MG63 (cell line): ENCODE results near the gene CWC27. TPM values are rescaled to one million over a fixed set of nuclear protein-coding genes. Genes with fewer than 3 reads are reported as not detected.
"Not testable (repeated sequence)": the region's sequence is repeated elsewhere in the genome, so short reads cannot be mapped to it uniquely, and the experiment has no call there.

Experiments
- DNase-seq: peaks from one replicate; pipeline ENCODE4 v3.0.0-alpha.2; 2020
- H3K27me3 ChIP-seq: fragments of 250-450 bp; sonication (Bioruptor Pico); 2 replicates; pipeline ENCODE4 v1.5.1; 2020; ENCODE audit warnings: mild to moderate bottlenecking, moderate library complexity
- H3K36me3 ChIP-seq: fragments of 250-450 bp; sonication (Bioruptor Pico); 2 replicates; pipeline ENCODE4 v1.5.1; 2020; ENCODE audit warnings: mild to moderate bottlenecking, moderate library complexity
- H3K4me3 ChIP-seq: fragments of 250-450 bp; sonication (Bioruptor Pico); 2 replicates; pipeline ENCODE4 v1.5.1; 2020; ENCODE audit warnings: mild to moderate bottlenecking, moderate library complexity
- H3K9me3 ChIP-seq: fragments of 250-450 bp; sonication (Bioruptor Pico); 2 replicates; pipeline ENCODE4 v1.5.1; 2020; ENCODE audit warnings: mild to moderate bottlenecking, moderate library complexity
- total RNA-seq: library from RNA; depleted of rRNA; stranded (reverse); fragments of >200 nt; shearing (Covaris generic); gene quantifications from 2 replicates; pipeline ENCODE4 v1.2.3, GENCODE V29; 2014; ENCODE audit warnings: low replicate concordance

CWC27 gene
- total RNA-seq, 1 experiment from 2014 or later = 12.3 TPM

GRCh38 chr5:64864171-64864570 is 95.4 kb downstream of the CWC27 start:
- DNase-seq = no peak
- Histone ChIP-seq H3K4me3 (no peak overlapping the region), H3K36me3 (no peaks in the 10 kb centered on the region), H3K27me3 (no peaks in the 10 kb centered on the region), H3K9me3 (no peaks in the 10 kb centered on the region)

GRCh38 chr5:64865662-64866061 is 96.9 kb downstream of the CWC27 start:
- Histone ChIP-seq H3K27me3 (no peaks in the 10 kb centered on the region), H3K4me3 (no peak overlapping the region), H3K36me3 (no peaks in the 10 kb centered on the region), H3K9me3 (no peaks in the 10 kb centered on the region)
- no peak for DNase-seq

- H3K27me3 ChIP-seq = no peaks in the 10 kb centered on the region
- H3K36me3 ChIP-seq = no peaks in the 10 kb centered on the region
- peak; percentile 27 for DNase-seq
- H3K9me3 ChIP-seq = no peaks in the 10 kb centered on the region
- no peak overlapping the region for H3K4me3 ChIP-seq
These were observed 100.7 kb downstream of the CWC27 start for GRCh38 chr5:64869419-64869818.

- no peaks in the 10 kb centered on the region for H3K36me3 ChIP-seq
- DNase-seq = no peak
- H3K9me3 ChIP-seq = no peaks in the 10 kb centered on the region
- H3K27me3 ChIP-seq = no peaks in the 10 kb centered on the region
- H3K4me3 ChIP-seq = no peak overlapping the region
These were observed 103.3 kb downstream of the CWC27 start for GRCh38 chr5:64872044-64872443.

- DNase-seq = no peak
- Histone ChIP-seq H3K27me3 (no peaks in the 10 kb centered on the region), H3K36me3 (no peaks in the 10 kb centered on the region), H3K4me3 (no peak overlapping the region), H3K9me3 (no peaks in the 10 kb centered on the region)
These were observed 104.7 kb downstream of the CWC27 start for GRCh38 chr5:64873441-64873840.

- Histone ChIP-seq H3K4me3 (no peak overlapping the region), H3K36me3 (no peaks in the 10 kb centered on the region), H3K9me3 (no peaks in the 10 kb centered on the region), H3K27me3 (no peaks in the 10 kb centered on the region)
- DNase-seq = no peak
These were observed 106.0 kb downstream of the CWC27 start for GRCh38 chr5:64874753-64875152.

- no peak overlapping the region for H3K4me3 ChIP-seq
- no peaks in the 10 kb centered on the region; the same call in 1 of the 2 replicates for H3K27me3 ChIP-seq
- DNase-seq = no peak
- H3K9me3 ChIP-seq = no peaks in the 10 kb centered on the region
- H3K36me3 ChIP-seq = no peaks in the 10 kb centered on the region
These were observed 107.5 kb downstream of the CWC27 start for GRCh38 chr5:64876203-64876602.

GRCh38 chr5:64880821-64881220 is 112.1 kb downstream of the CWC27 start:
- Histone ChIP-seq H3K9me3 (no peaks in the 10 kb centered on the region), H3K36me3 (no peaks in the 10 kb centered on the region), H3K4me3 (no peak overlapping the region), H3K27me3 (no peaks in the 10 kb centered on the region; the same call in 1 of the 2 replicates)
- no peak for DNase-seq

- Histone ChIP-seq H3K9me3 (no peaks in the 10 kb centered on the region), H3K4me3 (no peak overlapping the region), H3K36me3 (no peaks in the 10 kb centered on the region), H3K27me3 (no peaks in the 10 kb centered on the region; the same call in 1 of the 2 replicates)
- no peak for DNase-seq
These were observed 115.2 kb downstream of the CWC27 start for GRCh38 chr5:64883912-64884311.

GRCh38 chr5:64884541-64884940 is 115.8 kb downstream of the CWC27 start:
- Histone ChIP-seq H3K36me3 (no peaks in the 10 kb centered on the region), H3K9me3 (no peaks in the 10 kb centered on the region), H3K4me3 (no peak overlapping the region), H3K27me3 (no peaks in the 10 kb centered on the region; the same call in 1 of the 2 replicates)
- no peak for DNase-seq

- Histone ChIP-seq H3K4me3 (no peak overlapping the region), H3K9me3 (no peaks in the 10 kb centered on the region), H3K27me3 (no peaks in the 10 kb centered on the region), H3K36me3 (no peaks in the 10 kb centered on the region)
- no peak for DNase-seq
These were observed 119.2 kb downstream of the CWC27 start for GRCh38 chr5:64887910-64888309.

- Histone ChIP-seq H3K27me3 (no peaks in the 10 kb centered on the region), H3K36me3 (no peaks in the 10 kb centered on the region), H3K9me3 (0 out of 2 replicates have a peak, but pooled peaks cover 1% of the 10 kb centered on the region), H3K4me3 (no peak overlapping the region)
- DNase-seq = no peak
These were observed 127.0 kb downstream of the CWC27 start for GRCh38 chr5:64895748-64896147.

- Histone ChIP-seq H3K36me3 (no peaks in the 10 kb centered on the region; the same call in 1 of the 2 replicates), H3K27me3 (no peaks in the 10 kb centered on the region), H3K9me3 (0 out of 2 replicates have a peak, but pooled peaks cover 1% of the 10 kb centered on the region), H3K4me3 (no peak overlapping the region)
- DNase-seq = no peak
These were observed 131.1 kb downstream of the CWC27 start for GRCh38 chr5:64899838-64900237.

- Histone ChIP-seq H3K9me3 (0 out of 2 replicates have a peak, but pooled peaks cover 1% of the 10 kb centered on the region), H3K27me3 (no peaks in the 10 kb centered on the region), H3K4me3 (no peak overlapping the region), H3K36me3 (no peaks in the 10 kb centered on the region; the same call in 1 of the 2 replicates)
- DNase-seq = no peak
These were observed 131.9 kb downstream of the CWC27 start for GRCh38 chr5:64900618-64901017.

- not testable (repeated sequence) for H3K36me3 ChIP-seq, H3K4me3 ChIP-seq, DNase-seq, H3K9me3 ChIP-seq, H3K27me3 ChIP-seq
These were observed 138.7 kb downstream of the CWC27 start for GRCh38 chr5:64907399-64907798.

- DNase-seq = no peak
- Histone ChIP-seq H3K4me3 (no peak overlapping the region), H3K9me3 (peaks cover 5% of the 10 kb centered on the region; the same call in 1 of the 2 replicates), H3K36me3 (no peaks in the 10 kb centered on the region), H3K27me3 (no peaks in the 10 kb centered on the region)
These were observed 145.7 kb downstream of the CWC27 start for GRCh38 chr5:64914396-64914795.

- Histone ChIP-seq H3K4me3 (no peak overlapping the region), H3K36me3 (no peaks in the 10 kb centered on the region), H3K27me3 (no peaks in the 10 kb centered on the region), H3K9me3 (peaks cover 7% of the 10 kb centered on the region)
- DNase-seq = no peak
These were observed 149.4 kb downstream of the CWC27 start for GRCh38 chr5:64918083-64918482.

GRCh38 chr5:64921386-64921785 is 152.7 kb downstream of the CWC27 start:
- no peak for DNase-seq
- no peak overlapping the region for H3K4me3 ChIP-seq
- H3K36me3 ChIP-seq = no peaks in the 10 kb centered on the region
- H3K9me3 ChIP-seq = peaks cover 7% of the 10 kb centered on the region
- H3K27me3 ChIP-seq = no peaks in the 10 kb centered on the region
